Measurements from ENCODE around the gene POLK.

Gene POLK

GRCh38 chr5:75514323-75514722 is 2.6 kb downstream of the POLK start:
- TF ChIP-seq REST (IDR thresholded peaks at IDR 0.05; ENCODE audit: insufficient read depth in 1 of 2, low read depth in 2 of 2, low read length in 2 of 2) (no peak), POLR2AphosphoS5 (IDR thresholded peaks at IDR 0.05; ENCODE audit: low read depth, low read length) (no peak), TAF1 (IDR thresholded peaks at IDR 0.05; ENCODE audit: borderline replicate concordance, insufficient read depth, low read length) (no peak), SIN3A (IDR thresholded peaks at IDR 0.05; ENCODE audit: borderline replicate concordance, insufficient read depth, low read length) (no peak), FOXP2 (optimal IDR thresholded peaks at IDR 0.05; ENCODE audit: borderline replicate concordance, extremely low read depth, extremely low read length, insufficient read depth) (no peak)

- no peak for TF ChIP-seq REST (IDR thresholded peaks at IDR 0.05; ENCODE audit: insufficient read depth in 1 of 2, low read depth in 2 of 2, low read length in 2 of 2)
- no peak for TF ChIP-seq TAF1 (IDR thresholded peaks at IDR 0.05; ENCODE audit: borderline replicate concordance, insufficient read depth, low read length)
- no peak for TF ChIP-seq POLR2AphosphoS5 (IDR thresholded peaks at IDR 0.05; ENCODE audit: low read depth, low read length)
- no peak for TF ChIP-seq SIN3A (IDR thresholded peaks at IDR 0.05; ENCODE audit: borderline replicate concordance, insufficient read depth, low read length)
- TF ChIP-seq FOXP2 (optimal IDR thresholded peaks at IDR 0.05; ENCODE audit: borderline replicate concordance, extremely low read depth, extremely low read length, insufficient read depth): no peak
Observed at GRCh38 chr5:75519761-75520160, 8.1 kb downstream of the POLK start.

- TF ChIP-seq POLR2AphosphoS5 (IDR thresholded peaks at IDR 0.05; ENCODE audit: low read depth, low read length): no peak
- TF ChIP-seq REST (IDR thresholded peaks at IDR 0.05; ENCODE audit: insufficient read depth in 1 of 2, low read depth in 2 of 2, low read length in 2 of 2): no peak
- no peak for TF ChIP-seq SIN3A (IDR thresholded peaks at IDR 0.05; ENCODE audit: borderline replicate concordance, insufficient read depth, low read length)
- TF ChIP-seq FOXP2 (optimal IDR thresholded peaks at IDR 0.05; ENCODE audit: borderline replicate concordance, extremely low read depth, extremely low read length, insufficient read depth): no peak
- TF ChIP-seq TAF1 (IDR thresholded peaks at IDR 0.05; ENCODE audit: borderline replicate concordance, insufficient read depth, low read length): no peak
Observed at GRCh38 chr5:75521195-75521594, 9.5 kb downstream of the POLK start.

- TF ChIP-seq FOXP2 (optimal IDR thresholded peaks at IDR 0.05; ENCODE audit: borderline replicate concordance, extremely low read depth, extremely low read length, insufficient read depth) (no peak), SIN3A (IDR thresholded peaks at IDR 0.05; ENCODE audit: borderline replicate concordance, insufficient read depth, low read length) (no peak), REST (IDR thresholded peaks at IDR 0.05; ENCODE audit: insufficient read depth in 1 of 2, low read depth in 2 of 2, low read length in 2 of 2) (no peak), POLR2AphosphoS5 (IDR thresholded peaks at IDR 0.05; ENCODE audit: low read depth, low read length) (no peak), TAF1 (IDR thresholded peaks at IDR 0.05; ENCODE audit: borderline replicate concordance, insufficient read depth, low read length) (no peak)
Observed at GRCh38 chr5:75522025-75522424, 10.3 kb downstream of the POLK start.

GRCh38 chr5:75522542-75522941 is 10.9 kb downstream of the POLK start:
- no peak for TF ChIP-seq POLR2AphosphoS5 (IDR thresholded peaks at IDR 0.05; ENCODE audit: low read depth, low read length)
- no peak for TF ChIP-seq REST (IDR thresholded peaks at IDR 0.05; ENCODE audit: insufficient read depth in 1 of 2, low read depth in 2 of 2, low read length in 2 of 2)
- no peak for TF ChIP-seq TAF1 (IDR thresholded peaks at IDR 0.05; ENCODE audit: borderline replicate concordance, insufficient read depth, low read length)
- TF ChIP-seq SIN3A (IDR thresholded peaks at IDR 0.05; ENCODE audit: borderline replicate concordance, insufficient read depth, low read length): no peak
- TF ChIP-seq FOXP2 (optimal IDR thresholded peaks at IDR 0.05; ENCODE audit: borderline replicate concordance, extremely low read depth, extremely low read length, insufficient read depth): no peak

Data from PFSK-1 (cell line).